Muscle of leg (tissue), 11 donors: ENCODE results near the gene STAM2. TPM values are rescaled to one million over a fixed set of nuclear protein-coding genes. Genes with fewer than 3 reads are reported as not detected.
"Not testable (repeated sequence)": the region's sequence is repeated elsewhere in the genome, so short reads cannot be mapped to it uniquely, and the experiment has no call there.

Experiments
- DNase-seq: peaks from one replicate; pipeline ENCODE4 v3.0.0; 2013
- H3K27ac ChIP-seq: one replicate; pipeline ENCODE4 v1.5.1; 2013; ENCODE audit warnings: mild to moderate bottlenecking, low read length, control low read depth
- H3K27me3 ChIP-seq: one replicate; pipeline ENCODE4 v1.6.1; 2013; ENCODE audit warnings: low read length; ENCODE audit not compliant: control insufficient read depth, insufficient read depth
- H3K36me3 ChIP-seq: one replicate; pipeline ENCODE4 v1.6.1; 2013; ENCODE audit warnings: low read length; ENCODE audit not compliant: control insufficient read depth, insufficient read depth
- H3K4me1 ChIP-seq: one replicate; pipeline ENCODE4 v1.6.1; 2013; ENCODE audit warnings: low read length; ENCODE audit not compliant: control insufficient read depth, insufficient read depth
- H3K4me3 ChIP-seq: one replicate; pipeline ENCODE4 v1.5.1; 2013; ENCODE audit warnings: low read length, control low read depth
- H3K9me3 ChIP-seq: replicated peaks from 2 replicates; pipeline ENCODE4 v1.6.1; 2013; ENCODE audit warnings: low read depth, low read length; ENCODE audit not compliant: control insufficient read depth
- WGBS: methylation state at CpG from one replicate; pipeline ENCODE4 v1.1.5; 2013; ENCODE audit warnings: missing lambda C conversion rate; ENCODE audit not compliant: insufficient coverage; 5-methylcytosine and 5-hydroxymethylcytosine counted together
- polyA plus RNA-seq, 8 donors: library from polyadenylated mRNA; unstranded; fragments of 120-200 nt; gene quantifications; one replicate each; pipeline versions ENCODE4 v1.2.1 to v1.2.3, GENCODE V29; 2013; ENCODE audit warnings: inconsistent platforms in 1 of 8, low replicate concordance in 1 of 8; ENCODE audit not compliant: insufficient read length in 8 of 8, insufficient read depth in 1 of 8
- total RNA-seq: library from RNA; stranded (reverse); fragments of 120-200 nt; gene quantifications from one replicate; pipeline ENCODE4 v1.2.4, GENCODE V29; 2013

STAM2 gene
- total and polyA plus RNA-seq, 9 donors: 15.3 to 29.5 (median 19.5) TPM

- Histone ChIP-seq H3K4me1 (peaks cover 2% of the 10 kb centered on the region), H3K27me3 (no peaks in the 10 kb centered on the region), H3K27ac (no peak overlapping the region), H3K9me3 (no peaks in the 10 kb centered on the region), H3K4me3 (no peak overlapping the region), H3K36me3 (no peaks in the 10 kb centered on the region)
- no CpG with 5 or more reads among the region's 2 CpGs for WGBS
- no peak for DNase-seq
Measured at GRCh38 chr2:152173831-152174230, 1.7 kb downstream of the STAM2 start.

GRCh38 chr2:152172201-152172785 is 3.3 kb downstream of the STAM2 start:
- not testable (repeated sequence) for DNase-seq, H3K4me1 ChIP-seq, H3K27ac ChIP-seq, H3K27me3 ChIP-seq, H3K4me3 ChIP-seq, H3K9me3 ChIP-seq, H3K36me3 ChIP-seq
- WGBS: 100% methylated on average over 2 of the region's 5 CpGs

DNA sequence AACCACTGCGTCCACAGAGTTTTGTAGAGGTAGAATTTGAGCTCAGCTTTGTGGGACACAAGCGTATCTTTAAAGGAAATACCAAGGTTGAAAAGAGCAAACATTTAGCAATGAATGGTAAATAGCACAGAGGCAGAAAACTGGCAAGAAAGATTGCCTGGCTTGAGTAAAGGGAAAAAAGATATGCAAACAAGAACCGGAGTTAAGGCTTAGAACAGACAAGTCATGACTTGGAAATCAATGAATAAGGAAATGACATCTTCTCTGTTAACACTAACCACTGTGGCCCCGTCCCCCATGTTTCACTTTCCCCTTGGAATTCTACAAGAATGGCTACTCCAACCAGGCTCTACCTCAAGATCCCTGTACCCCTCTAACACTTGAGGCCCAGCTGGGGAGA is 3.8 kb downstream of the STAM2 start:
- no peaks in the 10 kb centered on the region for H3K9me3 ChIP-seq
- H3K27me3 ChIP-seq: no peaks in the 10 kb centered on the region
- WGBS: 89% methylated on average over 1 of the region's 4 CpGs
- DNase-seq: peak; percentile 28
- H3K27ac ChIP-seq: no peak overlapping the region
- no peak overlapping the region for H3K4me3 ChIP-seq
- H3K36me3 ChIP-seq: no peaks in the 10 kb centered on the region
- H3K4me1 ChIP-seq: peaks cover 2% of the 10 kb centered on the region

DNA sequence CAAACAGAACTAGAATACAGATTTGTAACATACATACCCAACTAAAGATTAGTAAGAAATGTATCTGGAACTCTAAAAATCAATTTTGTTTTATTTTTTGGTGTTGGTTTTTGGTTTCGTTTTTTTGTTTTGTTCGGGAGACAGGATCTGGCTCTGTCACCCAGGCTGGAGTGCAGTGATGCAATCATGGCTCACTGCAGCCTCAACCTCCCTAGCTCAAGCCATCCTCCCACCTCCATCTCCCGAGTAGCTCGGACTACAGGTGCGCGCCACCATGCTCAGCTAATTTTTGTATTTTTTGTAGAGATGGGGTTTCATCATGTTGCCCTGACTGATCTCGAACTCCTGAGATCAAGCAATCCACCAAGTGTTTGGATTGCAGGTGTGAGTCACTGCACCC is 6.4 kb downstream of the STAM2 start:
- not testable (repeated sequence) for H3K4me3 ChIP-seq, H3K4me1 ChIP-seq
- WGBS: no CpG with 5 or more reads among the region's 7 CpGs

DNA sequence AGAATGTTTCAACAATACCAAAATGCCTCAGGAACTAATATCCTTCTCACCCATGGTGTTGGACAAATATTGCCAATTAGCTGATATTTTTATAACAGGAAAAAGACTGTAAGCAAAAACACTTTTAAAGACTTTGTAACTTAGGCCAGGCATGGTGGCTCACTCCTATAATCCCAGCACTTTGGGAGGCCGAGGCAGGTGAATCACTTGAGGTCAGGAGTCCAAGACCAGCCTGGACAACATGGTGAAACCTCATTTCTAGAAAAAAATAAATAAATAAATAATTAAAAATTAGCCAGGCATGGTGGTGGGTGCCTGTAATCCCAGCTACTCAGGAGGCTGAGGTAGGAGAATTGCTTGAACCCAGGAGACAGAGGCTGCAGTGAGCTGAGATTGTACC is 8.1 kb downstream of the STAM2 start:
- not testable (repeated sequence) for DNase-seq, H3K27ac ChIP-seq, H3K4me3 ChIP-seq, H3K9me3 ChIP-seq, H3K36me3 ChIP-seq, H3K27me3 ChIP-seq, H3K4me1 ChIP-seq
- no CpG with 5 or more reads among the region's 1 CpG for WGBS

More for the DNA sequence above, 6.4 kb downstream of the STAM2 start:
- not testable (repeated sequence) for H3K27ac ChIP-seq, H3K9me3 ChIP-seq, H3K36me3 ChIP-seq, H3K27me3 ChIP-seq, DNase-seq

GRCh38 chr2:152167065-152167464 is 8.5 kb downstream of the STAM2 start:
- Histone ChIP-seq H3K27me3 (no peaks in the 10 kb centered on the region), H3K4me3 (no peak overlapping the region), H3K9me3 (peaks cover 3% of the 10 kb centered on the region), H3K36me3 (no peaks in the 10 kb centered on the region), H3K27ac (no peak overlapping the region), H3K4me1 (no peaks in the 10 kb centered on the region)
- WGBS: no CpG with 5 or more reads among the region's 2 CpGs
- DNase-seq: no peak

DNA sequence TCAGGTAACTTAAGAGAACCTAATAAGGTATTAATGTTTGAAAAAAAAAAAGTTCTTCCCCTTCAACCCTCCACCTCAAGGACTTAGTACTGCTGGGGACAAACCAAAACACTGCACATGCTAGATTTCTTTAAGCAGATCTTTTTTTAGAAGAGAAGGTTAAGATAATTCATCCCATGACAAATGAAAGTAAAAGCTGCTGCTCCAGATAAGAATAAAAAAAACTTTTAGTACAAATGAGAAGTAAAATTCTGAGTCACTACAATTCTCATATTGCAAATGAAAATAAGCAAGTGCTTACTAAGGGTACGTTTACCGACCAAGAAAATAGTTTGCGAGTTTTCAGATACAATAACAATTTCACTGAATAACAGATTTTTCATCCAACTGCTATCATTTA is 8.9 kb downstream of the STAM2 start:
- Histone ChIP-seq H3K4me3 (no peak overlapping the region), H3K27ac (no peak overlapping the region), H3K9me3 (peaks cover 3% of the 10 kb centered on the region), H3K36me3 (no peaks in the 10 kb centered on the region), H3K27me3 (no peaks in the 10 kb centered on the region), H3K4me1 (no peaks in the 10 kb centered on the region)
- DNase-seq: no peak
- no CpG with 5 or more reads among the region's 3 CpGs for WGBS

DNA sequence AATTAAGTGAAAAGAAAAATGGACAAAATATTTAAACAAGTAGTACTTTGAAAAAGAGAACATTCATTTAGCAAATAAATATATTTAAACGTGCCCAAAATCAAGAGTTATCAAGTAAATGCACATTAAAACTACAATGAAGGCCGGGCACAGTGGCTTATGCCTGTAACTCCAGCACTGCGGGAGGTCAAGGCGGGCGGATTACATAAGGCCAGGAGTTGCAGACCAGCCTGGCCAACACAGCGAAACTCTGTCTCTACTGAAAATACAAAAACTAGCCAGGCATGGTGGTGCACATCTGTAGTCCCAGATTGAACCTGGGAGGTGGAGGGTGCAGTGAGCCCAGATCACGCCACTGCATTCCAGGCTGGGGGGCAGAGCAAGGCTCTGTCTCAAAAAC is 9.8 kb downstream of the STAM2 start:
- DNase-seq: no peak
- Histone ChIP-seq H3K36me3 (no peaks in the 10 kb centered on the region), H3K27ac (no peak overlapping the region), H3K4me3 (no peak overlapping the region), H3K27me3 (no peaks in the 10 kb centered on the region), H3K4me1 (no peaks in the 10 kb centered on the region), H3K9me3 (peaks cover 3% of the 10 kb centered on the region)
- WGBS: 84% methylated on average over 4 of the region's 7 CpGs

- Histone ChIP-seq H3K9me3 (peaks cover 3% of the 10 kb centered on the region), H3K27me3 (no peaks in the 10 kb centered on the region), H3K36me3 (no peaks in the 10 kb centered on the region), H3K4me1 (no peaks in the 10 kb centered on the region), H3K27ac (no peak overlapping the region), H3K4me3 (no peak overlapping the region)
- DNase-seq: no peak
- WGBS: no CpG with 5 or more reads among the region's 7 CpGs
Measured at GRCh38 chr2:152165306-152165705, 10.3 kb downstream of the STAM2 start.

GRCh38 chr2:152163669-152164068 is 11.9 kb downstream of the STAM2 start:
- H3K36me3 ChIP-seq, H3K9me3 ChIP-seq, H3K4me1 ChIP-seq, H3K4me3 ChIP-seq, DNase-seq, H3K27me3 ChIP-seq, H3K27ac ChIP-seq: not testable (repeated sequence)
- WGBS: 50% methylated on average over 1 of the region's 5 CpGs

GRCh38 chr2:152162141-152162540 is 13.4 kb downstream of the STAM2 start:
- 100% methylated on average over 1 of the region's 3 CpGs for WGBS
- no peaks in the 10 kb centered on the region for H3K4me1 ChIP-seq
- H3K4me3 ChIP-seq: no peak overlapping the region
- peaks cover 12% of the 10 kb centered on the region for H3K9me3 ChIP-seq
- peaks cover under 1% of the 10 kb centered on the region for H3K36me3 ChIP-seq
- H3K27me3 ChIP-seq: no peaks in the 10 kb centered on the region
- no peak for DNase-seq
- H3K27ac ChIP-seq: no peak overlapping the region
